GM12892 (cell line): ENCODE measurements around the gene SPAG4.

Experiments used
- POLR2A ChIP-seq: IDR thresholded peaks from 2 replicates; pipeline ENCODE4 v1.6.1; 2011; ENCODE audit warnings: low read depth, low read length, control low read depth
- POLR2AphosphoS5 ChIP-seq: IDR thresholded peaks from 2 replicates; pipeline ENCODE4 v1.6.1; 2011; ENCODE audit warnings: low read depth, low read length, control low read depth
- TAF1 ChIP-seq: IDR thresholded peaks from 2 replicates; pipeline ENCODE4 v1.6.1; 2011; ENCODE audit warnings: low read depth, mild to moderate bottlenecking, control low read depth, low read length, borderline replicate concordance

GRCh38 chr20:35657271-35657670 lies 41.6 kb downstream of the SPAG4 start:
- no peak for TF ChIP-seq POLR2AphosphoS5
- TF ChIP-seq POLR2A: no peak
- no peak for TF ChIP-seq TAF1
